CD14-positive monocyte (primary cell): ENCODE results near the gene APOL1. TPM values are rescaled to one million over a fixed set of nuclear protein-coding genes. Genes with fewer than 3 reads are reported as not detected.
A peak's percentile ranks its signal among the peaks of the same experiment; 100 is the strongest.

Experiments
- DNase-seq, 3 donors: peaks; one replicate each; pipeline ENCODE4 v3.0.0-alpha.2; 2011 to 2022
- H2AFZ ChIP-seq: 2 replicates; pipeline ENCODE4 v1.6.0; 2012; ENCODE audit warnings: mild to moderate bottlenecking, low read depth, low read length, inconsistent platforms; ENCODE audit not compliant: insufficient read depth, poor library complexity, severe bottlenecking
- H3K27ac ChIP-seq, 2 donors: 1 replicate in 1 of 2; 2 replicates in 1 of 2; pipeline ENCODE4 v1.5.1; 2012 to 2013; ENCODE audit warnings: low read length in 2 of 2, control low read depth in 1 of 2, inconsistent platforms in 1 of 2, low read depth in 1 of 2, mild to moderate bottlenecking in 1 of 2
- H3K27me3 ChIP-seq, 2 donors: one replicate each; pipeline versions ENCODE4 v1.6.0 to v1.6.1; 2011 to 2013; ENCODE audit warnings: low read length in 2 of 2; ENCODE audit not compliant: control insufficient read depth in 2 of 2, insufficient read depth in 2 of 2
- H3K36me3 ChIP-seq, 2 donors: replicated peaks in 1 of 2; 1 replicate in 1 of 2; 2 replicates in 1 of 2; pipeline versions ENCODE4 v1.5.1 to v1.6.1; 2012 to 2013; ENCODE audit warnings: low read length in 2 of 2, control low read depth in 1 of 2, inconsistent platforms in 1 of 2, mild to moderate bottlenecking in 1 of 2; ENCODE audit not compliant: insufficient read depth in 2 of 2, control insufficient read depth in 1 of 2
- H3K4me1 ChIP-seq, 2 donors: 1 replicate in 1 of 2; 2 replicates in 1 of 2; pipeline versions ENCODE4 v1.5.1 to v1.6.1; 2012 to 2013; ENCODE audit warnings: low read length in 2 of 2, control low read depth in 1 of 2, inconsistent platforms in 1 of 2, mild to moderate bottlenecking in 1 of 2, moderate library complexity in 1 of 2; ENCODE audit not compliant: insufficient read depth in 2 of 2, control insufficient read depth in 1 of 2
- H3K4me2 ChIP-seq: replicated peaks from 2 replicates; pipeline ENCODE3; 2012; ENCODE audit warnings: low read length, moderate library complexity, mild to moderate bottlenecking; ENCODE audit not compliant: poor library complexity, severe bottlenecking; ENCODE audit errors: extremely low read depth
- H3K4me3 ChIP-seq, 3 experiments: fragments of 200-600 bp in 1 of 3; sonication (generic) in 1 of 3; replicated peaks in 1 of 3; 1 replicate in 2 of 3; 2 replicates in 1 of 3; pipeline ENCODE4 v1.5.1; 2011 to 2013; ENCODE audit warnings: low read length in 3 of 3, mild to moderate bottlenecking in 3 of 3, control low read depth in 2 of 3, low read depth in 2 of 3, inconsistent platforms in 1 of 3, moderate library complexity in 1 of 3
- H3K79me2 ChIP-seq: 2 replicates; pipeline ENCODE4 v1.6.0; 2012; ENCODE audit warnings: mild to moderate bottlenecking, control low read depth, inconsistent platforms, low read length, moderate library complexity; ENCODE audit not compliant: insufficient read depth
- H3K9ac ChIP-seq: 2 replicates; pipeline ENCODE4 v1.6.0; 2017; ENCODE audit warnings: low read length, mild to moderate bottlenecking; ENCODE audit not compliant: insufficient read depth, poor library complexity, severe bottlenecking
- H3K9me3 ChIP-seq, 2 donors: replicated peaks in 1 of 2; 1 replicate in 1 of 2; 2 replicates in 1 of 2; pipeline versions ENCODE4 v1.5.1 to v1.6.1; 2012 to 2013; ENCODE audit warnings: low read length in 2 of 2, control low read depth in 1 of 2; ENCODE audit not compliant: control insufficient read depth in 1 of 2, insufficient read depth in 1 of 2
- H4K20me1 ChIP-seq: 2 replicates; pipeline ENCODE4 v1.6.0; 2012; ENCODE audit warnings: mild to moderate bottlenecking, low read length, control low read depth, moderate library complexity; ENCODE audit not compliant: insufficient read depth
- H3K27ac Mint-ChIP-seq, 7 donors: one replicate each; pipeline ENCODE4 v1.8.0; 2020; ENCODE audit warnings: mild to moderate bottlenecking in 7 of 7, mixed read lengths in 7 of 7, moderate library complexity in 6 of 7, inconsistent platforms in 2 of 7
- H3K27me3 Mint-ChIP-seq, 3 donors: one replicate each; pipeline ENCODE4 v1.8.0; 2021 to 2022; ENCODE audit warnings: low read depth in 3 of 3, mild to moderate bottlenecking in 3 of 3, mixed read lengths in 3 of 3, moderate library complexity in 3 of 3, inconsistent platforms in 1 of 3
- H3K36me3 Mint-ChIP-seq, 2 donors: one replicate each; pipeline ENCODE4 v1.8.0; 2020; ENCODE audit warnings: mixed read lengths in 2 of 2, inconsistent platforms in 1 of 2, mild to moderate bottlenecking in 1 of 2
- H3K4me1 Mint-ChIP-seq: one replicate; pipeline ENCODE4 v1.8.0; 2020; ENCODE audit warnings: mild to moderate bottlenecking, mixed read lengths
- H3K4me3 Mint-ChIP-seq, 2 donors: one replicate each; pipeline ENCODE4 v1.8.0; 2020; ENCODE audit warnings: mild to moderate bottlenecking in 2 of 2, mixed read lengths in 2 of 2, moderate library complexity in 1 of 2
- H3K9me3 Mint-ChIP-seq, 7 donors: one replicate each; pipeline ENCODE4 v1.8.0; 2020 to 2022; ENCODE audit warnings: mixed read lengths in 7 of 7, mild to moderate bottlenecking in 6 of 7, moderate library complexity in 6 of 7, inconsistent platforms in 2 of 7
- CTCF ChIP-seq: fragments of 200-600 bp; IDR thresholded peaks from one replicate; pipeline ENCODE4 v1.8.0; 2022; ENCODE audit warnings: antibody characterized with exemption, mild to moderate bottlenecking
- WGBS: methylation state at CpG from one replicate; pipeline ENCODE4 v1.1.5; 2013; ENCODE audit warnings: missing lambda C conversion rate; ENCODE audit not compliant: insufficient coverage; 5-methylcytosine and 5-hydroxymethylcytosine counted together
- intact Hi-C, 2 donors: fragments of 100-400 bp; cut with micrococcal nuclease; formaldehyde crosslinking; loops; one replicate each; pipeline versions ENCODE4 v1.15.0 to v1.15.1; 2023
- polyA plus RNA-seq, 3 donors: library from polyadenylated mRNA; depleted of rRNA in 1 of 3; unstranded in 2 of 3; stranded (reverse) in 1 of 3; fragments of 300-500 nt in 2 of 3; fragments of >200 nt in 1 of 3; fragmentation: Illumina TruSeq in 2 of 3; gene quantifications; 1 replicate in 2 of 3; 2 replicates in 1 of 3; pipeline ENCODE4 v1.2.3, GENCODE V29; 2012 to 2021

Gene APOL1
- polyA plus RNA-seq, 3 donors = 3.4 to 7.5 (median 6.1) TPM

- H3K4me3 Mint-ChIP-seq = no peak overlapping the region
- Histone ChIP-seq H3K4me2 (no peak overlapping the region), H3K27ac (peak overlapping the region in 1 of 2 donors; percentile 24), H3K4me3 (no peak overlapping the region), H3K9me3 (no peaks in the 10 kb centered on the region), H2AFZ (no peak overlapping the region), H4K20me1 (peaks cover 100% of the 10 kb centered on the region), H3K9ac (no peak overlapping the region), H3K4me1 (no peaks in the 10 kb centered on the region), H3K79me2 (peaks cover 88% of the 10 kb centered on the region), H3K27me3 (no peaks in the 10 kb centered on the region), H3K36me3 (peaks cover 99 to 100% of the 10 kb centered on the region in 2 donors)
- intact Hi-C loops = no loop called here
- no peak for TF ChIP-seq CTCF
- peaks cover 88 to 100% of the 10 kb centered on the region in 2 donors for H3K36me3 Mint-ChIP-seq
- no peaks in the 10 kb centered on the region for H3K27me3 Mint-ChIP-seq
- peak overlapping the region in 2 of 7 donors; percentile 32 to 41 for H3K27ac Mint-ChIP-seq
- 99% methylated on average over 9 of the region's 10 CpGs for WGBS
- H3K4me1 Mint-ChIP-seq = no peaks in the 10 kb centered on the region
- no peak for DNase-seq
- H3K9me3 Mint-ChIP-seq = peaks cover 0 to 2% (median 0%) of the 10 kb centered on the region in 7 donors
Measured at GRCh38 chr22:36304429-36304828, 51.5 kb downstream of the APOL1 start.

- DNase-seq = no peak
- peaks cover 0 to 2% (median 0%) of the 10 kb centered on the region in 7 donors for H3K9me3 Mint-ChIP-seq
- Histone ChIP-seq H3K4me2 (no peak overlapping the region), H3K27ac (peak overlapping the region in 1 of 2 donors; percentile 24), H3K4me3 (no peak overlapping the region), H3K27me3 (no peaks in the 10 kb centered on the region), H3K4me1 (no peaks in the 10 kb centered on the region), H3K36me3 (peaks cover 97 to 100% of the 10 kb centered on the region in 2 donors), H4K20me1 (peaks cover 100% of the 10 kb centered on the region), H3K9me3 (no peaks in the 10 kb centered on the region), H3K79me2 (peaks cover 83% of the 10 kb centered on the region), H2AFZ (no peak overlapping the region), H3K9ac (no peak overlapping the region)
- peaks cover 83 to 100% of the 10 kb centered on the region in 2 donors for H3K36me3 Mint-ChIP-seq
- no peaks in the 10 kb centered on the region for H3K27me3 Mint-ChIP-seq
- intact Hi-C loops = no loop called here
- WGBS = 92% methylated on average over 19 of the region's 19 CpGs
- no peak overlapping the region for H3K4me3 Mint-ChIP-seq
- H3K4me1 Mint-ChIP-seq = no peaks in the 10 kb centered on the region
- no peak for TF ChIP-seq CTCF
- H3K27ac Mint-ChIP-seq = peak overlapping the region in 5 of 7 donors; percentile 12 to 65 (median 57)
Measured at GRCh38 chr22:36305813-36306212, 52.9 kb downstream of the APOL1 start.
